Fibroblast of skin of back (primary cell): ENCODE measurements around the gene UBTD1.
"Not testable (repeated sequence)": the region's sequence is repeated elsewhere in the genome, so short reads cannot be mapped to it uniquely, and the experiment has no call there.

Experiments
- DNase-seq: peaks from one replicate; pipeline ENCODE4 v3.0.0-alpha.2; 2013

The UBTD1 gene

GRCh38 chr10:97540669-97541500 is 42.2 kb downstream of the UBTD1 start:
- DNase-seq = no peak

- DNase-seq = peak; percentile 94
Observed at GRCh38 chr10:97542169-97543024, 43.7 kb downstream of the UBTD1 start.

GRCh38 chr10:97543025-97543546 is 44.4 kb downstream of the UBTD1 start:
- peak; percentile 97 for DNase-seq

- no peak for DNase-seq
Observed at GRCh38 chr10:97546456-97547270, 47.9 kb downstream of the UBTD1 start.

- no peak for DNase-seq
Observed at GRCh38 chr10:97547271-97547600, 48.5 kb downstream of the UBTD1 start.

- DNase-seq = no peak
Observed at GRCh38 chr10:97547962-97548361, 49.2 kb downstream of the UBTD1 start.

GRCh38 chr10:97548828-97549455 is 50.2 kb downstream of the UBTD1 start:
- no peak for DNase-seq

- no peak for DNase-seq
Observed at GRCh38 chr10:97549587-97550322, 51.0 kb downstream of the UBTD1 start.

- DNase-seq = no peak
Observed at GRCh38 chr10:97550336-97551149, 51.8 kb downstream of the UBTD1 start.

- DNase-seq = no peak
Observed at GRCh38 chr10:97551271-97551670, 52.5 kb downstream of the UBTD1 start.

- peak; percentile 67 for DNase-seq
Observed at GRCh38 chr10:97553575-97554031, 54.9 kb downstream of the UBTD1 start.

GRCh38 chr10:97554336-97554735 is 55.6 kb downstream of the UBTD1 start:
- DNase-seq = not testable (repeated sequence)

- DNase-seq = not testable (repeated sequence)
Observed at GRCh38 chr10:97555541-97555940, 56.8 kb downstream of the UBTD1 start.

GRCh38 chr10:97560731-97561381 is 62.1 kb downstream of the UBTD1 start:
- DNase-seq = not testable (repeated sequence)

- DNase-seq = not testable (repeated sequence)
Observed at GRCh38 chr10:97561386-97562077, 62.8 kb downstream of the UBTD1 start.

GRCh38 chr10:97562329-97562728 is 63.6 kb downstream of the UBTD1 start:
- DNase-seq = not testable (repeated sequence)

- DNase-seq = no peak
Observed at GRCh38 chr10:97563337-97563736, 64.6 kb downstream of the UBTD1 start.

- no peak for DNase-seq
Observed at GRCh38 chr10:97564776-97565175, 66.1 kb downstream of the UBTD1 start.
